Uterus (tissue), 4 donors: ENCODE data around the gene NCOA3. TPM values are rescaled to one million over a fixed set of nuclear protein-coding genes. Genes with fewer than 3 reads are reported as not detected.

ENCODE experiments used
- DNase-seq, 2 donors: peaks; one replicate each; pipeline ENCODE4 v3.0.0-alpha.2; 2019 to 2020
- H3K27ac ChIP-seq, 2 donors: fragments of 200-600 bp; sonication (generic); 1 replicate in 1 of 2; 2 replicates in 1 of 2; pipeline ENCODE4 v1.5.1; 2016 to 2018
- H3K27me3 ChIP-seq, 2 donors: fragments of 200-600 bp; sonication (generic); one replicate each; pipeline ENCODE4 v1.5.1; 2018 to 2019; ENCODE audit warnings: control low read depth in 1 of 2
- H3K36me3 ChIP-seq, 2 donors: fragments of 200-600 bp; sonication (generic); one replicate each; pipeline ENCODE4 v1.5.1; 2019; ENCODE audit warnings: control low read depth in 1 of 2
- H3K4me1 ChIP-seq, 2 donors: fragments of 200-600 bp; sonication (generic); one replicate each; pipeline ENCODE4 v1.5.1; 2018 to 2019; ENCODE audit warnings: control low read depth in 1 of 2
- H3K4me3 ChIP-seq, 2 donors: fragments of 200-600 bp; sonication (generic); 1 replicate in 1 of 2; 2 replicates in 1 of 2; pipeline ENCODE4 v1.5.1; 2018 to 2019; ENCODE audit warnings: mild to moderate bottlenecking in 1 of 2
- H3K9me3 ChIP-seq, 2 donors: fragments of 200-600 bp; sonication (generic); one replicate each; pipeline ENCODE4 v1.5.1; 2019; ENCODE audit warnings: control low read depth in 1 of 2
- CTCF ChIP-seq, 4 experiments: fragments of 200-600 bp in 2 of 4; fragments of 450-650 bp in 2 of 4; sonication (generic) in 2 of 4; IDR thresholded peaks; one replicate each; pipeline ENCODE4 v1.5.1; 2016 to 2019; ENCODE audit warnings: antibody characterized with exemption in 4 of 4, mild to moderate bottlenecking in 2 of 4, moderate library complexity in 1 of 4
- POLR2A ChIP-seq, 2 donors: fragments of 450-650 bp; IDR thresholded peaks; one replicate each; pipeline ENCODE4 v1.6.1; 2016; ENCODE audit warnings: antibody characterized with exemption in 2 of 2, mild to moderate bottlenecking in 1 of 2, moderate library complexity in 1 of 2
- intact Hi-C: fragments of 100-400 bp; cut with DNase I; formaldehyde crosslinking; loops from one replicate; pipeline ENCODE4 v1.15.1; 2023; ENCODE audit warnings: low total_unique reads
- total RNA-seq, 4 donors: library from RNA; depleted of rRNA in 3 of 4; stranded (reverse); fragments of >200 nt in 3 of 4; gene quantifications; one replicate each; pipeline versions ENCODE4 v1.1.0 to v1.2.4, GENCODE V29; 2014 to 2023
- donor health status: DM: yes; HTN: yes; CAD: no.

NCOA3 gene
- total RNA-seq, 4 donors from 2014 or later: 27.9 to 59.2 (median 44.2) TPM

DNA sequence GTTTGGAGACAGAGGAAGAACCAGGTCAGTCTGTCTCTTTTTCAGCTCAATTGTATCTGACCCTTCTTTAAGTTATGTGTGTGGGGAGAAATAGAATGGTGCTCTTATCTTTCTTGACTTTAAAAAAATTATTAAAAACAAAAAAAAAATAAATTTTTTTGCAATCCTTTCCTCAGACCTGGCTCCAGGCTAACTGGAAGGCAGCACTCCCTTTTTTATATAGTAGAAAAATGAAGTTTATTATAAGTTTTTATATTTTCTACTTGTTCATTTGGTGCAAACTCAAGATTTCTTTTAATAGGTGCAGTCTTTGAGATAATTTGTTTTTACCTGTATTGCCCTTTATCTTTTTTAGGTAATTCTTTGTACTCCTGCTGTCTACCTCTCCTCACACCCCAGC is 153.9 kb downstream of the NCOA3 start:
- intact Hi-C loops: no loop called here
- no peak for DNase-seq
- TF ChIP-seq POLR2A (IDR thresholded peaks at IDR 0.05) (no peak), CTCF (IDR thresholded peaks at IDR 0.05) (no peak)
- Histone ChIP-seq H3K36me3 (no peaks in the 10 kb centered on the region), H3K27me3 (no peaks in the 10 kb centered on the region), H3K27ac (no peak overlapping the region), H3K4me3 (no peak overlapping the region), H3K4me1 (no peaks in the 10 kb centered on the region), H3K9me3 (no peaks in the 10 kb centered on the region)

GRCh38 chr20:47656318-47656717 is 154.6 kb downstream of the NCOA3 start:
- Histone ChIP-seq H3K36me3 (no peaks in the 10 kb centered on the region), H3K4me3 (no peak overlapping the region), H3K9me3 (no peaks in the 10 kb centered on the region), H3K27me3 (no peaks in the 10 kb centered on the region), H3K4me1 (no peaks in the 10 kb centered on the region), H3K27ac (no peak overlapping the region)
- no peak for DNase-seq
- TF ChIP-seq POLR2A (IDR thresholded peaks at IDR 0.05) (no peak), CTCF (IDR thresholded peaks at IDR 0.05) (no peak)
- intact Hi-C loops: no loop called here

DNA sequence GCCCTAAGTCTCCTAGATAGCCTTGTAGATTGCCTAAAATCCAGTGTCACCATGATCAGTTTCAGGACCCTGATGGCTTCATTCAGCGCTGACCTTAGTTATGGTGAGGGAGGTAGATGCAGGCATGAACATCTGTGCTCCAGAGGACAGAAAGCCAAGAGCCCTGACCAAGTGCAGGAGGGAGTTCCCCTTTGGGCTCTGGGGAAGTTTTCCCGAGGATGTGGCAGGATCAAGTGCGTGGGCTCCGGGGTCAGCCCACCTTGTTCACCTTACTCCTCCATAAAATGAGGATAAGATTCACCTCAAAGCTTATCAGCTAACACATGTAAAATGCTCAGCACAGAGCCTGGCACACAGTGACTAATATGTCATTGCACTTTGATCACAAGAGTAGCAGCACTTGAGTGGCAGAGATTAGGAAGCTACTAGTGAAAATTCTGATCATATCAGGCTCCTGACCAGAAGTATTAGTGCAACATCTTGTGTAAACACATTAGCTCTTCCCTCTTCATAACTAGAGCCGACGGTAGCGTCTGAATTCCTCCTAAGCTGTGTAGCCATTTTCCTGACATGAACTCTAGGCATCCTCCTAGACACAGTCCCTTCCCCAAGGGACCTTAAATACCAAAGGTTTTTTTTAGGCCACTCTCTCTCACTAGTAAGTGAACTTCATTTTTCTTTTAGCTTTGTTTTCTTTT is 158.4 kb downstream of the NCOA3 start:
- Histone ChIP-seq H3K4me1 (no peaks in the 10 kb centered on the region), H3K27me3 (no peaks in the 10 kb centered on the region), H3K4me3 (no peak overlapping the region), H3K27ac (no peak overlapping the region), H3K9me3 (no peaks in the 10 kb centered on the region), H3K36me3 (no peaks in the 10 kb centered on the region)
- DNase-seq: no peak
- intact Hi-C loops: loop anchor here (5.0 kb wide), 1 partner anchor 962 kb away; no protein-coding TSS in a partner anchor
- TF ChIP-seq CTCF (IDR thresholded peaks at IDR 0.05): no peak
- TF ChIP-seq POLR2A (IDR thresholded peaks at IDR 0.05): no peak

GRCh38 chr20:47660602-47660905 is 158.9 kb downstream of the NCOA3 start:
- TF ChIP-seq POLR2A (IDR thresholded peaks at IDR 0.05): no peak
- TF ChIP-seq CTCF (IDR thresholded peaks at IDR 0.05): no peak
- no peaks in the 10 kb centered on the region for H3K36me3 ChIP-seq

GRCh38 chr20:47660983-47661700 is 159.5 kb downstream of the NCOA3 start:
- no peaks in the 10 kb centered on the region for H3K4me1 ChIP-seq
- no peaks in the 10 kb centered on the region for H3K36me3 ChIP-seq
- intact Hi-C loops: loop anchor here (5.0 kb wide), 1 partner anchor 961 kb away; no protein-coding TSS in a partner anchor
- TF ChIP-seq POLR2A (IDR thresholded peaks at IDR 0.05) (no peak), CTCF (IDR thresholded peaks at IDR 0.05) (no peak)
- no peaks in the 10 kb centered on the region for H3K27me3 ChIP-seq
- no peak overlapping the region for H3K4me3 ChIP-seq
- no peak for DNase-seq
- no peaks in the 10 kb centered on the region for H3K9me3 ChIP-seq
- no peak overlapping the region for H3K27ac ChIP-seq

More at GRCh38 chr20:47660602-47660905, 158.9 kb downstream of the NCOA3 start:
- no peak for DNase-seq
- H3K27me3 ChIP-seq: no peaks in the 10 kb centered on the region
- no peaks in the 10 kb centered on the region for H3K4me1 ChIP-seq
- H3K27ac ChIP-seq: no peak overlapping the region
- intact Hi-C loops: loop anchor here (5.0 kb wide), 1 partner anchor 962 kb away; no protein-coding TSS in a partner anchor
- no peaks in the 10 kb centered on the region for H3K9me3 ChIP-seq
- no peak overlapping the region for H3K4me3 ChIP-seq
